Activated CD4-positive, alpha-beta memory T cell treated with anti-CD3 and anti-CD28 coated beads for 36 hours (primary cell): ENCODE results near the gene ZDHHC1. TPM values are rescaled to one million over a fixed set of nuclear protein-coding genes. Genes with fewer than 3 reads are reported as not detected.
A peak's percentile ranks its signal among the peaks of the same experiment; 100 is the strongest.
"Not testable (repeated sequence)": the region's sequence is repeated elsewhere in the genome, so short reads cannot be mapped to it uniquely, and the experiment has no call there.

Experiments used
- CTCF ChIA-PET: fragments of 350-600 bp; sonication (Branson Sonifier 250); formaldehyde crosslinking; loops from one replicate; lab custom pipeline; 2021; ENCODE audit warnings: antibody characterized with exemption, inconsistent platforms; lab: Charles Lee
- POLR2A ChIA-PET: fragments of 350-600 bp; sonication (Branson Sonifier 250); formaldehyde crosslinking; loops from one replicate; lab custom pipeline; 2021; ENCODE audit warnings: antibody characterized with exemption; lab: Charles Lee
- DNase-seq: peaks from one replicate; pipeline ENCODE4 v3.0.0-alpha.2; 2020
- H3K27ac Mint-ChIP-seq: one replicate; pipeline ENCODE4 v1.8.0; 2021; ENCODE audit warnings: mixed read lengths
- H3K27me3 Mint-ChIP-seq: one replicate; pipeline ENCODE4 v1.8.0; 2021; ENCODE audit warnings: mixed read lengths
- H3K36me3 Mint-ChIP-seq: one replicate; pipeline ENCODE4 v1.8.0; 2021; ENCODE audit warnings: mixed read lengths
- H3K4me1 Mint-ChIP-seq: one replicate; pipeline ENCODE4 v1.8.0; 2021; ENCODE audit warnings: low read depth, mixed read lengths
- H3K4me3 Mint-ChIP-seq: one replicate; pipeline ENCODE4 v1.8.0; 2021; ENCODE audit warnings: mild to moderate bottlenecking, mixed read lengths
- H3K9me3 Mint-ChIP-seq: one replicate; pipeline ENCODE4 v1.8.0; 2021; ENCODE audit warnings: mixed read lengths
- intact Hi-C: fragments of 100-400 bp; cut with micrococcal nuclease; formaldehyde crosslinking; loops from one replicate; pipeline ENCODE4 v1.15.1; 2023
- total RNA-seq, 2 experiments: library from RNA; stranded (reverse); gene quantifications; one replicate each; pipeline ENCODE4 v1.2.3, GENCODE V29; 2021

The ZDHHC1 gene
- total RNA-seq, 2 experiments from 2014 or later, result 0.57 to 0.68 TPM

DNA sequence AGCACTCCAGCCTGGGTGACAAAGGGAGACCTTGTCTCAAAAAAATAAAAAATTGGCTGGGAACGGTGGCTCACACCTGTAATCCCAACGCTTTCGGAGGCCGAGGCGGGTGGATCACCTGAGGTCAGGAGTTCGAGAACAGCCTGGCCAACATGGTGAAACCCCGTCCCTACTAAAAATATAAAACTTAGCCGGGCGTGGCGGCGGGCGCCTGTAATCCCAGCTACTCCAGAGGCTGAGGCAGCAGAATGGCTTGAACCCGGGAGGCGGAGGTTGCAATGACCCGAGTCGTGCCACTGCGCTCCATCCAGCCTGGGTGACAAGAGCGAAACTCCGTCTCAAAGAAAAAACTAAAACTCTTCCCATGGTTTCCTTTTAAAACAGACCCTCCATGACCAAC lies 856 bp downstream of the ZDHHC1 start:
- H3K4me1 Mint-ChIP-seq, H3K9me3 Mint-ChIP-seq, DNase-seq, H3K27ac Mint-ChIP-seq, intact Hi-C loops, POLR2A ChIA-PET, H3K36me3 Mint-ChIP-seq: not testable (repeated sequence)
- peaks cover 29% of the 10 kb centered on the region for H3K27me3 Mint-ChIP-seq
- H3K4me3 Mint-ChIP-seq, result peak overlapping the region; percentile 33
- CTCF ChIA-PET, result interaction anchor here (1.3 kb wide), 1 partner anchor 16 kb away, joined by 6 read pairs; no protein-coding TSS in a partner anchor

DNA sequence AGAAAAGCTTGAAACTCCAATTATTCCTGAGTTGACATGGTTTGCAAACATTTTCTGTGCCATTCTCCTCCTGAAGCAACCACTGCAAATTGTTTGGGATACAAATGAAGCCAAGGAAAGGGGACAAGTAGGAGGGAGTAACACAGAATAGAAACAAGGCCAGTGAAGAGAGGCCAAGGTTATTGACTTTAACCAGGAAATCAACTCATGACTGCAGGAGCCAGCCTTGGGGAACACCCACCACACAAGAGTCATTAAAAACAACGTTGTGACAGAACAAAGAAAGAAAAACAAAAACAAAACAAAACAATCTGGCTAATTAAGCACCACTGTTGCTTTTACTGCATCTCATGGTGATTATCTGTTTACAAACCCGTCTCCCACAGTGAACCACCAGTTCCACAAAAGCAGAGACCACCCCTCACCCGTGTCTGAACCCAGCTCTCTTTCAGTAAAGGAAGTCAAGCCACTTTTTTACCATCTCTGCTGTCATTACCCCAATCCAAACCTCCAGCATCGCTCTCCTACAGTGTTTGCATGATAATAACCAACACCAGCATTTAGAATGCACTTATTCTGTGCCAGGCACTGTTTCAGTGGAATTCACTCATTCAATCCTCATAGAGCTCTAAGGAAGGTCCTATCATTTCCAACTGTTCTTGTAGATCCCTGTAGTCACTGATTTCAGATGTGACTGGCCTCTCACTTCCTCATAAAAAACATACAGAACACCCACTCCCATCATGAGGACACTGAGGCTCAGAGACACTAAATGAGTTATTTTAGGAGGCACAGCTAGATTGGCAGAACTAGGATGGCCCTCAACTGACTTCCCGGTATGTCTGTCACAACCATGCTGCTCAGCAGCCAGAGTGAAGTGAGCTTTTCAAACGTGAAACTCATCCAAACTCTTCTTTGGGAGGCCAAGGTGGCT lies 2.0 kb downstream of the ZDHHC1 start:
- H3K9me3 Mint-ChIP-seq, result no peaks in the 10 kb centered on the region
- H3K27ac Mint-ChIP-seq, result no peak overlapping the region
- DNase-seq, result no peak

DNA sequence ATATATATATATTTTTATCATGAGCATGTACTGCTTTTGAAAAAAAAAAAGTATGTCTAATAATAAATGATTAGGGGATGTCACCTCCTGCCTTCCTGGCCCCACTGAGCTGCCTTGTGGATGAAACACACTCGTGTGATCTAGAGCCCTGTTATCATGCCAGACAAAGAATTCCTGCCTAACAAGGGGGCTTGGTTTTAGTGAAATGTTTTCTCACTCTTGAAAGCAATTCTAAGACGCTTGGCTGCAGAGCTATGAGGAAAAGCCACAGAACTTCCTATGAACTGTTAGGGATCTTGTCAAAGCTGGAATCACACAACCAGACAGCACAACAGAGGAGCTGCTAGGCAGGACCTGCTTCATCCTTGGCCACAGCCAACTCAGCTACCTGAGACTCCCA lies 4.0 kb downstream of the ZDHHC1 start:
- Mint-ChIP-seq H3K9me3 (no peaks in the 10 kb centered on the region), H3K4me1 (peaks cover 3% of the 10 kb centered on the region), H3K27me3 (peaks cover 28% of the 10 kb centered on the region), H3K4me3 (no peak overlapping the region), H3K27ac (no peak overlapping the region), H3K36me3 (no peaks in the 10 kb centered on the region)
- ChIA-PET POLR2A (interaction anchor here (0.6 kb wide), 1 partner anchor 21 kb away, joined by 4 read pairs; no protein-coding TSS in a partner anchor), CTCF (interaction anchor here (0.6 to 1.7 kb wide), 4 partner anchors 13 to 152 kb away, joined by 3 to 4 read pairs (median 4); partner anchors contain the start of gene TPPP3)
- no peak for DNase-seq
- intact Hi-C loops, result no loop called here

More for the DNA sequence above, 2.0 kb downstream of the ZDHHC1 start:
- no peaks in the 10 kb centered on the region for H3K36me3 Mint-ChIP-seq
- CTCF ChIA-PET, result interaction anchor here (0.7 to 1.9 kb wide), 4 partner anchors 14 to 397 kb away, joined by 3 to 10 read pairs (median 4); no protein-coding TSS in a partner anchor
- peaks cover 3% of the 10 kb centered on the region for H3K4me1 Mint-ChIP-seq
- peaks cover 27% of the 10 kb centered on the region for H3K27me3 Mint-ChIP-seq
- H3K4me3 Mint-ChIP-seq, result no peak overlapping the region
- intact Hi-C loops, result no loop called here
- POLR2A ChIA-PET, result no interaction called here

DNA sequence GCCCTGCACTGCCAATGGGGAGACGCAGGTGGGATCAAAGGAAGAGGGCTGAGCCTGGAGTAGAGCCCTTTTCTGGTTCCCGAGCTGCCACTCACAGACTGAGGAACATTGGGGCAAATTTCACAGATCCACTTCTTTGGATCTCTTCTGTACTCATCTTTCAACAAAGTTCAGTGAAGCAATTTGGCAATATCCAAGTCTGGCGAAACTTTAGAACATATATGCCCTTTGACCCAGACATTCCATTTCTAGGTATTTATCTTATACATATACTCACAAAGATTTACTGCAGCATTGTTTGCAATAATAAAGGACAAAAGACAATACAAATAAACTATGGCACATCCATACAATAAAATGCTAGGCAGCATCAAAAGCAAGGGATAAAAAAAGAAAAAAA lies 4.9 kb downstream of the ZDHHC1 start:
- Mint-ChIP-seq H3K9me3 (no peaks in the 10 kb centered on the region), H3K27me3 (peaks cover 21% of the 10 kb centered on the region), H3K4me1 (peaks cover 3% of the 10 kb centered on the region), H3K36me3 (no peaks in the 10 kb centered on the region), H3K27ac (no peak overlapping the region), H3K4me3 (no peak overlapping the region)
- POLR2A ChIA-PET, result no interaction called here
- DNase-seq, result no peak
- CTCF ChIA-PET, result interaction anchor here (0.7 to 1.7 kb wide), 4 partner anchors 11 to 151 kb away, joined by 3 to 5 read pairs (median 4); partner anchors contain the start of gene ATP6V0D1
- intact Hi-C loops, result no loop called here

DNA sequence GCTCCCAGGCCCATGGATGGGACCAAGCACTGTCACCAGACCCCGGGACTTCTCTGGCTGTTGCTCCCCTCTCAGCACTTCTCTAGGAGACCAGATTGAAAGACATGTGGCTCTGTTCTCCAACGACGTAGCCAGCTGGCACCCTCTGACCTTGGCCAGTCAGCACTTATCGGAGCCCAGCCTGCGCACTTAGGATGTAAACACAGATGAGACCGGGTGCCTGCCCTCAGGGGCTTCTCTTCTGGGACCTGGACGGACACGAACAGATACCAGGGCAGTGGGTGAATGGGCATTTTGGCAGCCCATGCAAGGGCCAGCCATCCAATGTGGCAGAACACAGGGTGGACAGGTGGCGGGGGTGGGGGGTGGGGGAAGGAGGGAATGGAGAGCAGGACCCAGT lies 6.6 kb downstream of the ZDHHC1 start:
- no peak for DNase-seq
- Mint-ChIP-seq H3K4me3 (no peak overlapping the region), H3K4me1 (no peaks in the 10 kb centered on the region), H3K9me3 (no peaks in the 10 kb centered on the region), H3K27me3 (peaks cover 18% of the 10 kb centered on the region), H3K36me3 (no peaks in the 10 kb centered on the region), H3K27ac (no peak overlapping the region)
- intact Hi-C loops, result no loop called here
- ChIA-PET POLR2A (no interaction called here), CTCF (no interaction called here)

DNA sequence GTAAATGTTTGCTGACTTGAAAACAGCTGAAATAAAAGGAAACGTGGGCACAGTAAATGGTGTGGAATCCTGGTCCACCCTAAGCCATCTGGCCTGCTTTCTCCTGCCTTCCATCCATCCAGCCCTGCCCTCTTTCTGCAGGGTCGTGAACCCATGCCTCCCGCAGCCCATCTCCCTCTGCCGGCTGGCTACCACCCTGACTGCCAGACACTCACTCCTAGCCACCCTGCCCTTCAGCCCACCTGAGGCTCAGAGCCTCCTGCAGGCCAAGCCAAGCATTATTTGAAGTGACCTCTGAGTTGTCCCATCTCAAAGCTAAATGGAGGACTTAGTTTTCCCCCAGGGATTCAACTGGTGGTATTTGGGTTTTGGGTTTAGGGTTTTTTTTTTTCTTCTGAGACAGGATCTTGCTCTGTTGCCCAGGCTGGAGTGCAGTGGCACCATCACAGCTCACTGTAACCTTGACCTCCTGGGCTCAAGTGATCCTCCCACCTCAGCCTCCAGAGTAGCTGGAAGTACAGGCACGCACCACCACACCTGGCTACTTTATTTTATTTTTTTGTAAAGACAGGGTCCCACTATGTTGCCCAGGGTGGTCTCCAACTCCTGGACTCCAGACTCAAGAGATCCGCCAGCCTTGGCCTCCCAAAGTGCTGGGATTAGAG lies 8.4 kb downstream of the ZDHHC1 start:
- peaks cover 9% of the 10 kb centered on the region for H3K27me3 Mint-ChIP-seq
- no peaks in the 10 kb centered on the region for H3K36me3 Mint-ChIP-seq
- DNase-seq, result no peak
- H3K9me3 Mint-ChIP-seq, result no peaks in the 10 kb centered on the region
- intact Hi-C loops, result no loop called here
- H3K27ac Mint-ChIP-seq, result no peak overlapping the region
- H3K4me3 Mint-ChIP-seq, result no peak overlapping the region
- H3K4me1 Mint-ChIP-seq, result no peaks in the 10 kb centered on the region
- ChIA-PET POLR2A (no interaction called here), CTCF (interaction anchor here (1.0 to 1.3 kb wide), 2 partner anchors 20 to 181 kb away, joined by 3 to 4 read pairs; partner anchors contain the start of gene TMEM208)

DNA sequence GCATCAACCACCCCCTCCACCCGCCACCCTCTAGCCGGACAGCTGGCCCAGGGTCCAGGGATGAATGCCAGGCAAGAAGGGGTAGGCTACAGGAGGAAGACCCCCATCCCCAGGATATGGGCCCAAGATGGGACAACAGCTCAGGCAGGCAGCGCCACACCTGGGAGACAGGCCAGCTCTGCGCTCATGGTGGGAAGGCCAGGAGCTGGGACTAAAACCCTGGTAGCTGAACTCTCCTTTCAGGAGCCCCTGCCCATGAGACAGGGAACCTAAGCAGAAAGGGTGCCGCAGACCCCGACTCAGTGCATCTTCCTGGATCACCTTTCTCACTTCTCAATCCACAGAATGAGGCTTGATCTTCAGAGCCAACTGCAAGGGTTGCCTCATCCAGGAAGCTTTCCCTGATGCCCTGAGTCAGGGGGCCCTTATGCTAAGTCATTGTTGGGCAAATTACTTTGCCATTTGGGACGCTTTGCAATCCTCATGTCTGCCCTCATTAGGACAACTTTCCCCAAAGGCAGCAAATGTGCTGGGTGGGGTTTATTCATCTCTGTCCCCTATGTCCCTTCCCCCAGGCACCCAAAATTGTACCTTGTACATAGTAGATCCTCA lies 9.0 kb downstream of the ZDHHC1 start:
- Mint-ChIP-seq H3K4me1 (no peaks in the 10 kb centered on the region), H3K9me3 (no peaks in the 10 kb centered on the region), H3K27me3 (peaks cover 9% of the 10 kb centered on the region), H3K27ac (no peak overlapping the region), H3K4me3 (no peak overlapping the region), H3K36me3 (no peaks in the 10 kb centered on the region)
- POLR2A ChIA-PET, result no interaction called here
- CTCF ChIA-PET, result interaction anchor here (1.3 kb wide), 1 partner anchor 21 kb away, joined by 4 read pairs; no protein-coding TSS in a partner anchor
- intact Hi-C loops, result no loop called here
- no peak for DNase-seq

DNA sequence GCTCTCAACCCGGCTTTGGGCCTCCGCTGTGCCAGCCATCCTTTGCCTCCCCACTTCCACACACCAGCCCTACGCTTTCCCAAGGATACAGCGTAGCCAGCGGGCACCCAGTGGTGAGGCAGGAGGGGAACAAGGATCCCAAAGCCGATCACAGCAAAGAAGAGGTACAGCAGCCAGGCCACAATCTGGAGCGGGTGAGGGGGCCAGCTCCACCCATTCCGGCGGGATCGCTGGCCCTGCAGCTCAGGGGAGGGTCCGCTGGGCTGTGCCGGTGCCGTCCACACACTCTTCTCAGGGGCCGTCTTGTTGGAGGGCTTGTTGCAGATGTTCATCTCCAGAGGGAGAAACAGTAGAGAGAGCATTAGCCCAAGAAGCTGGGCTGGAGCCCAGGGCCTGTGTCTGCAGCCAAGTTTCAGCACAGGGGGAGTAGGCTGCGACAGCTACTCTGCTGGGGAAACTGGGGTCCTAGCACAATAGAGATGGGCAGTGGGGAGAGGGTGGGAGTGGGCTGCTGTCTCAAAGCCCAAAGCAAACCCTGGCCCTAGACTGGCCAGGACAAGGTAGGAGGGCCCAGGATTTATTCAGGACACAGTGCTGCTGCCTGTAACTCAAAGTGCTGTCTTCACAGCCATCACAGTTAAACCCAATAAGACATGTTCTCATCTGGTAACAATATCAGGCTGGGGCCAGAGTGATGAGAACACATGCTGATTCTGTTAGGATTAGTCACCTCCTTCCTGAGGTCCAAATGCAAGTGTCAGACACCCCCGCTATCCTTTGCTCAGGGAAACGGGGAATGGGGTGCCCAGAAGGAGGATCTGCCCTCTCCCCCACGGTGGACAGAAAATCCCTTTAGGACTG lies 9.9 kb downstream of the ZDHHC1 start:
- Mint-ChIP-seq H3K27me3 (peaks cover 9% of the 10 kb centered on the region), H3K36me3 (no peaks in the 10 kb centered on the region), H3K4me3 (no peak overlapping the region), H3K9me3 (no peaks in the 10 kb centered on the region), H3K4me1 (no peaks in the 10 kb centered on the region), H3K27ac (no peak overlapping the region)
- intact Hi-C loops, result no loop called here
- no peak for DNase-seq
- CTCF ChIA-PET, result no interaction called here
- POLR2A ChIA-PET, result no interaction called here

DNA sequence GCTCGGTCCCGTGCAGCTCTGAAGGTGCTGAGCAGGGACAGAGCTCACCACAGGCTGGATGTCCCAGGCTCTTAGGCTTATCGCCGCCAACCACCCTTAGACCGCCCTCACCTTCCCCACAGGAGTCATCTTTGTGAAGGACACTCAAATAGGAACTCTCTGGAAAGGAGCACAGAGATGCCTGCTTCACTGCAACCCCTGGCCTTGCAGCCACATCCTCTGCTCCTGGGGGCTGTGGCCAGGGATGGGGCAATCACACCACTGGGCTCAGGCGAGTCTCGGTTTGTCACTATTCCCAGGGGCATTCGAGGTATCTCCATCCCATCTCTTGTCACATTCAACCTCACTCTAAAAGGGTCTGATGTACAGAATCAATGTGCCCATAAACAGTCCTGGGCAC lies 10.9 kb downstream of the ZDHHC1 start:
- ChIA-PET POLR2A (no interaction called here), CTCF (no interaction called here)
- peaks cover 9% of the 10 kb centered on the region for H3K27me3 Mint-ChIP-seq
- H3K4me3 Mint-ChIP-seq, result no peak overlapping the region
- DNase-seq, result no peak
- no peaks in the 10 kb centered on the region for H3K36me3 Mint-ChIP-seq
- H3K9me3 Mint-ChIP-seq, result no peaks in the 10 kb centered on the region
- no peak overlapping the region for H3K27ac Mint-ChIP-seq
- H3K4me1 Mint-ChIP-seq, result no peaks in the 10 kb centered on the region
- intact Hi-C loops, result no loop called here

DNA sequence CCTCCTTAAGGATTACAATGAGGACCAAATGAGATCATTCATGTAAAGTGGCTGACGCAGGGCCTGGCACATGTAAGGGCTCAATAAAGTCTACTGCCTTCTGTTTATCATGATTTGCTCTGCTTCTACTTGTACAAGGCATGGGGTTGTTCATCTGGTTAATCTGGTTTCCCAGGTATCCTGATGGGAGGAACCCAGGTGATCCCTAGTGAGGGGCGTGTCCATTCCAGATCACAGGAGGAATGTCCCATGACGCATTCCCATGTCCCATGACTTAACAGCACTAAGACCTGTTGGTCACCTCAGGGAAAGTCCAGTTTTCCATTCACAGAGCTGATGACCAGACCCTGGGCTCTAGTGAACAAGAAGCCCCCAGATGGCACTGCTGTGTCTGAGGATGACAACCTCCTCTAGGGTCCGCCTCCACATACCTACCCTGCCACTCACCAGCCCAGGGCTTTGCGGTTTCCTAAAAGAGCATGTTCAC lies 11.5 kb downstream of the ZDHHC1 start:
- no peaks in the 10 kb centered on the region for H3K36me3 Mint-ChIP-seq
- no peaks in the 10 kb centered on the region for H3K9me3 Mint-ChIP-seq
- DNase-seq, result no peak
- POLR2A ChIA-PET, result no interaction called here
- CTCF ChIA-PET, result no interaction called here
- no peak overlapping the region for H3K4me3 Mint-ChIP-seq
- H3K27ac Mint-ChIP-seq, result no peak overlapping the region
- H3K4me1 Mint-ChIP-seq, result no peaks in the 10 kb centered on the region
- H3K27me3 Mint-ChIP-seq, result peaks cover 9% of the 10 kb centered on the region
- intact Hi-C loops, result no loop called here

DNA sequence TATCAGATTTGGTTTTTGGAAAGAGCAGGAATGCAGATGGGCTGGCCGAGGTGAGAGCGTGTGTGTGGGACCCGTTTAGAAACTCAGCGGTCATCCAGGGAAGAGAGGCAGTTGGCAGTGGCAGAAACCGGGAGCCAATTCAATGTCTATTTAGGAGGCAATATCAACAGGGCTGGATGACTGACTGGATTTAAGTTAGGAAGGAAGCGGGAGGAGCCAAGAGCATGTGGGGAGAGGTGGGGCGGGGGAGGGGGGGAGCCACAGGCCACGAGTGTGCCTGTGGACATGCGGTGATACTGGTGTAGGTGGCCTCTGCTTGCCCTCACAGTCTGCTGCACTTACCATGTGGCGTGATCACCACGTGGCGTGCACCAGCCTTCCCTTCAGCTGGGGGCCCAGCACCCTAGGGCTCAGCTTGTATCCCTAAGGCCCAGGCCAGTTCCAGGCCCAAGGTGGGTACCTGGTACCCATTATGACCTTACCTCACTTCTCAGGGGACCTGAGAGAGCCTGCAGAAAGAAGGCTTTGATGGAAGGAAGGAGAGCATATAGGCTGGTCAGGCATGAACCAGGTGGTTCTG lies 12.2 kb downstream of the ZDHHC1 start:
- intact Hi-C loops, result no loop called here
- ChIA-PET CTCF (no interaction called here), POLR2A (no interaction called here)
- Mint-ChIP-seq H3K27ac (no peak overlapping the region), H3K27me3 (peaks cover 7% of the 10 kb centered on the region), H3K9me3 (no peaks in the 10 kb centered on the region), H3K36me3 (no peaks in the 10 kb centered on the region), H3K4me3 (no peak overlapping the region), H3K4me1 (no peaks in the 10 kb centered on the region)
- DNase-seq, result no peak
